ENCODE measurements around the gene FAM107B. TPM values are rescaled to one million over a fixed set of nuclear protein-coding genes. Genes with fewer than 3 reads are reported as not detected.
A peak's percentile ranks its signal among the peaks of the same experiment; 100 is the strongest.

The FAM107B gene
- total RNA-seq, 1 experiment from 2014 or later, result 10.0 TPM

DNA sequence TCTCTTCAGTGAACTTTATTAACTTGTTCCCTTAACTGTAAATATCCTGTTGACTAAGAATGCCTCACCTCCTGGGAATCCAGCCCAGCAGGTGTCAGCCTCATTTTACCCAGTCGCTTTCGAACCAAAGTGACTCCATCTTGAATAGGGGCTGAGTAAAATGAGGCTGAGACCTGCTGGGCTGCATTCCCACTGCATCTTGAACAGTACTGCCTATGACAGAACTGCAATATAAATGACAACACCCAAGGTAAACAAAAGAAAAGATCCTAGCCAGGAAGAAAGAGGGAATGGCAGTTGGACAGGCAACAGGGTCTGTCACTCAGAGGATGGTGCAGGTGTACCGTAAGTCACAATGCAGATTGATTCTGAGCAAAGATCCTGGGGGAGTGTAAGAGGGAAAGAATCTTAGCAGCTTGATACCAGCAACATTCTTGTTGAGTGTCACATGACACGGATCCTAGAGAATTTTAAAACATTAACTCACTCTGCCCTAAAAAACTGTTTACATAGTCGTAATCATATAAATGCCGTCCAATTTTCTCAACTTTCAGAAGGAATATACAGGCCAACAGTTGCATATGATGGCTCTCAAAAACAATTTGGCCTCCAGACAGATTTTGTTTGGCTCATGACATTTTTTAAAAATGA, 4.4 kb upstream of the FAM107B start:
- DNase-seq (ENCODE audit: low spot score), result no peak

DNA sequence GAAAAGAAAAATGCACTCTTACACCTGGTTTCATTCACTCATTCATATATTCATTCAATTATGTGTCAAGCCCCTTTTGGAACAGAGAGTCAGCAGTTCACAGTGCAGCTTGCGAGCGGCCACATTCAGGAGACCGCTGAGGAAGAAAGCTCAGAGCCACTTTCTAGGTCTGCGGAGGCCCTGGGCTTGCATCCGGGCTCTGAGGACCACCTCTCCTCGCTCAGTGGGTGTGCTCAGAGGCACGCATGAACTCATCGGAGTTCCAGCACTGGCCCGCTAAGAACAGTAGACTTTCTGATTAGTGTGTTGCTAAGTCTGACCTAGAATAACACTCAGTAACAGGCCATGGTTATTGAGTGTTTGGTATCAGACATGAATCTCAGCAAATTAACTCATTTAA, 1.8 kb upstream of the FAM107B start:
- no peak for DNase-seq (ENCODE audit: low spot score)

DNA sequence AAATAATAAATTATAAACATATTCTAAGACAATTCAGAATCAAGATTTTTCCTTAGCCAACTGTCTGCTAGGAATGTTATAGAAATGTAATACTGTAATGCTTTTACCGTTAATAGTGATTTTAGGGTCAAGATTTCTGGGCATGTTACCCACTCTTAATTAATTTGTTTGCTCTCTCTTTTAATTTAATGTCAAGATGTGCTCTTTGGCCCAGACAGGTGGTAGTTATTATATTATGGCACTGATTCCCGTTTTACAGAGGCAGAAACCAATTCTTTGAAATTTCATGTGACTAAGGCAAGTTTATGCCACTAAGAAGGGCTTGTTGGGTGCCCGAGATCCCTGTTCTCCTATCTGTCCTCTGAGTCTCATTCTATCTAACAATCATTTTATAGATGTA, 959 bp upstream of the FAM107B start:
- no peak for DNase-seq (ENCODE audit: low spot score)

DNA sequence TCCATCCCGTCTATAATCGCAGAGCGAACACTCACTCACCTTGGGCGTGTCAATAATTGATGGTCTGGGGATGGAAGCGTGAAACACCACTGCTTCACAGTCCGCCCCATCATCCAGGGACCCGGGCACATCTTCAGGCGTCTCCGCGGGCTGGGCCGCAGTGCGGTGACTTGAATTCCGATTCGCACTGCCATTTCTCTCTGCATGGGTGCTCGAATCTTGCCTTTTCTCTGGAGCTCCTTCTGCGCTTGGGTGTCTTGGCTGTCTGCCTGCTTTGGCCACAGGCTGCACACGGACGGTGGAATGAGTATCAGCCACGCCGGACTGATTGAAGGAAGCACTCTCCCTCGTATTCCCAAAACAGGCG, 500 bp downstream of the FAM107B start:
- DNase-seq (ENCODE audit: low spot score), result no peak

DNA sequence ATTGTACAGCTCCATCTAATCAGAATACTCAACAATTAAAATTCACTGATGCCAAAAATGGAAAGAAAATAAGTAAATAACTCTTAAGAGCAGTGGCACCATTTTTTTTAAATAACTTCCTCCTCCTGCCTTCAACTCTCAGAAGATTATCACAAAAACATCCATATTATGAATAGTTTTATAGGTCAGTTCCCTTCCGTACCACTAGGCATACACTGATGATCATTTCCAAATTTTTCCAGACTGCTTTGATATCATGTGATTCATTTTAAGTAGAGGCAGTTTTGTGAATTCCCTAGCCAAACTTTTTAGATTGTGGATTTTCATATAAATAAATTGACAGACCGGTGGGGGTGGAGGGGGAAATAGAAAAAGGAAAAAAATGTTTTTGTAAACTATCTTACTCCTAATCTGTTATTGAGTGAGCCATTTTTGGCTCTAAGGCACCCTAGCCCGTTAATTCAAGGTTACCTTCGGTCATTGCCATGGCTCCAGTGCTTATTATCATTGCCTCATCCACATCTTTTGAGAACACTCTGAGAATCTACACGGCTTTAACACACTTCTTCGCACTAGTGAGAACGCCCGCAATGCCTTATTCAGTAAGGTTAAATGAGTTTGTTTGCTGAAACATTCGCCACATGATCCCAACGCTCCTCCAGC, 1.0 kb downstream of the FAM107B start:
- no peak for DNase-seq (ENCODE audit: low spot score)

DNA sequence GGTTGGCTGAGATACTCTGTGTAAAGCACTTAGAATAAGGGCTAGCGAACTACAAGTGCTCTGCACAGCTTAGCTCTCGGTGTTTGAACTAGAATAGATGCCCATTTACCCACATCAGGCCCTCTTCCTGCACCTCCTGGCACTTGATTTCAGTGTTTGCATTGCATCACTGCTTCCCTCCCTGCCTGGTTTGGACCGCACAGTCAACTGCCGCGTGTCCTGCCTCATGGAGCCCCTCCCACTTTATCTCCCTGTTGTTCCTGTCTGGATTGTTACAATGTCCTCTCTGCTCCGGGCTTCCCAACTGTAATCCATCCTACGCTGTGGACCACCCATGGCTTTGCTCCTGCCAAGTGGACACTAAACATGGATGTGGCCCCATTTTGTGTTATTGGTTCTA, 2.3 kb downstream of the FAM107B start:
- DNase-seq (ENCODE audit: low spot score), result no peak

DNA sequence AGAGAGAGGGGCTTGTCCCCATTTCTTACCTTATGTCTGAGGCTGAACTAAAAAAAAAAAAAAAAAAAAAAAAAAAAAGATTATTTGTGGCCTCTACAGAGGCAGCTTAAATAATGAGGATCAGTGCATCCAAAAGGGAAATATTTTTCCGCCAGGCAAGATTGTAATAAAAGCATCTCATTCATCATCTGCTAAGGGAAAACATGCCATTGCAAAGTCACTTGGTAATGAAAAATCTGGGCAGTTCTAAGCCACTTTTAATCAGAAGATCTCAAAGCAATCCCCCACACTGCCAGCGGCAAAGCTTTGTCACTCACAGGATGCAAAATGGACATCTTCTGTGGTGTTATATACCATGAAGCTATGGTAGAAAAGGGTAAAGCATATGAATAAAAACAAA, 3.8 kb downstream of the FAM107B start:
- DNase-seq (ENCODE audit: low spot score), result no peak

DNA sequence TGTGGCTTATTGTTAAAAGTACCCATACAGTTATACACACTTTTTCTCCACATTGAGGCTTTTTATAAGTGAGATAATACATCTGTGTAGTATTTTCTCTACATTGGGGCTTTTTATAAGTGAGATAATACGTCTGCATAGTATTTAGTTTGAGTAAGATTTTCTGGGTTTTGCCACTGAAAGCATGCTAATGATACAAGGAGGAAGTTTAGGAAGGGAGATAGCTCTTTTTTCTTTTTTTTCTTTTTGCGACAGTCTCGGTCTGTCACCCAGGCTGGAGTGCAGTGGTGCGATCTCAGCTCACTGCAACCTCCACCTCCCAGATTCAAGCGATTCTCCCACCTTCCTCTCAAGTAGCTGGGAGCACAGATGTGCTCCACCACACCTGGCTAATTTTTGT, 13.3 kb downstream of the FAM107B start:
- DNase-seq (ENCODE audit: low spot score), result no peak

DNA sequence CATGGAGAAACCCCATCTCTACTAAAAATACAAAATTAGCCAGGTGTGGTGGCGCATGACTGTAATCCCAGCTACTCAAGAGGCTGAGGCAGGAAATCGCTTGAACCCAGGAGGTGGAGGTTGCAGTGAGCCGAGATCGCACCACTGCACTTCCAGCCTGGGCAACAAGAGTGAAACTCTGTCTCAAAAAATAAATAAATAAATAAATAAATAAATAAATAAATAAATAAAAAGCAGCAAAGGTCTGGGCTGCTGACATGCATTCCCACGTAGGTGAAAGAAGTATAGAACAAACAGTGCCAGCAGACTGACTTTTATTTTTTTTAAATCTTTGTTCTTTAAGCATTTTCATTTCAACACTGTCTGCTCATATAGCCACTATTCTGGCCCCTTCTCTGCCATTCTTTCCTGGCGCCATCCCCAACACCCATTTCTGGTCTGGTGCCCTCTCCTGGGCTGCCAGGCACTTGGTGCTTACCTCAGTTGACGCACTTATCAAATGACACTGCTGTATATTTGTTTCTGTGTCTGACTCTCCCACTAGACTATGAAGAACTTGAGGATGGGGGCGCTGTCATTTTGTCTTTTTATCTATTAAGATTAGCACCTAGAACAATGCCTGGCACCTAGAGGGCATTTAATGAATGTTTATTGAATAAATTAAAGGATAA, 15.6 kb downstream of the FAM107B start:
- DNase-seq (ENCODE audit: low spot score), result peak; percentile 9

DNA sequence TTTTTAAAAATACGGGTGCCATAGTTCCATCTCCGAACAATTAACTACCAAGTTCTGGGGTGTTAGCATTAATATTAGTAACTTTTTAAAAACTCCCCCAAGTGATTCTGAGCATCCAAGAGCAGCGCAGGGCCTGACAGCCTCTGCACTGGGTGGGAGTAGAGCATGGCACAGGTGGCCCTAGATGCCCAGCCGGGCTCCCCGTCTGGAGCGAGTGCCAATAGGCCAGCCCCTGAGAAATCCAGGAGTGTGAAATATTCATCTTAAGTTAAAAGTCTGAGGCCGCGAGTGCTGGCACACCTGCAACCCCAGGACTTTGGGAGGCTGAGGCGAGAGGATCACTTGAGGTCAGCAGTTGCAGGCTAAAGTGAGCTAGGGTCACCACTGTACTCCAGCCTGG, 16.2 kb downstream of the FAM107B start:
- DNase-seq (ENCODE audit: low spot score), result no peak

DNA sequence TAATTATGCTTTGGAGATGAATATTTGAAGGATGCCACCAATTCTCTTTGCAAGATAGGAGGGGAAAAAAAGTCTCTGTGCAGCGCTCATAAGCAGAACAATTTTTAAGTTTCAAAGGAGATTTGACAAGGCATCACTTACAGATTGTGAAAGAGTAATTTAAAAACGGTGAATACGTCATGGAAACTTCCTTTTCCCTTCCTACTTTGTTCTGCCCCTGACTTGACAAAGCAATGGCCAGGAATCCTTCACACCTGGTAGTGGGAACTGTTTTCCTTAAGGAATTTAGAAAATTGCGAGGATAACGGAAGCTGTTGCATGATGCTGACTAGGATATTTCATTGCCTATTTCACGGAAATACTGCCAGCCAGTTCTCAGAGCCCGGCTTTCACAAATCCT, 16.7 kb downstream of the FAM107B start:
- no peak for DNase-seq (ENCODE audit: low spot score)

DNA sequence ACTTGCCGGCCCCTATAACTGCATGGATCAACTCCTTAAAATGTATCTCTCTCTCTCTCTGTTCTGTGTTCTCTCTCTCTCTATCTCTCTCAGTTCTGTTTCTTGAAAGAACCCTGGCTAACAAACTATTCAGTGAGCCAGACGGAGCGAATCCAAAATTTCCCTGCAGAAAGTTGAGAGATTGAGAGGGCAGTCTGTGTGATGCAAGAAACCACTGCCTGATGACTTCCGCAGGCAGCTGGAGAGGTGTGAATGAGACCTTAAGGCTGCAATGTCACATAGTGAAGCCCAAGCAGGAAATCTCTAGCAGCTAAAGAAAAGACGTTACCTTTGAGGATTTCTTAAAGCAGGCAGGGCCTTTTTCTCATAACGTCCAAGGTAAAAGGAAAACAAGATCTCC, 17.3 kb downstream of the FAM107B start:
- no peak for DNase-seq (ENCODE audit: low spot score)

DNA sequence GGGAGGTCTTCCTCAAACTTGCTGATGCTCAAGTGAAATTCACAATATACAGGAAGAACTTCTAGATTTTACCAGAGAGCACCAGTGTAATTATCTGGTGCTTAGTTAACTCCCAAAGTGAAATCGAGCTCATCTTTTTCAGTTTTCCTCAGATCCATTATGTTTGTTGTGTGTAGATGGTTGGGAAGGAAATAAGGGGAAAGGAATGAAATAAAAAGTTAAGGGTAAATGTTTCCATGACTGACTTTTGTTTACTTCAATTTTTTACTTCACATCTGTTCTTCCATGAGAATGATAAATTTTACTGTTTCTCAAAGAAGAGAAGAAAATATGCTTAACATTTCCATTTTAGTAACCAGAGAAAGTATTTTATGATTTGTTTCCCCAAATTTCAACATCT, 21.3 kb downstream of the FAM107B start:
- DNase-seq (ENCODE audit: low spot score), result no peak

DNA sequence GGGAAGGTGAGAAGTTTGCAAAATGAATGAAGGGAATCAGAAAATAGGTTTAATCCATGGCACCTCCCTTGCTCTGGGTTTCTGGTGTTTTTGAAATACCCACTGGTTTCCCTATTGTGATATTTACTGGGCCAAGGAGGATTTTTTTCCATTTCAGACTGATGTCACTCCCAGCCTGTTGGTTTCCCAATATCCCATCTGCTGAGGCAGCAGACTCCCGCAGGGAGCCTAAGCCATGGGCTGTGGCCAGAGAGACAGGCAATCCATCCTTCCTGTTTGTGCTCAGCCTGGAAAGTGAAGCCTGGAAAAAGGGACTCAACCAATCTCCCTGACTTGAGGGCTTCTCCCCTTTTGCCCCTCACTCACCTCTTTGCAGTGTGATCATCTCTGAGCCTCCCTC, 22.8 kb downstream of the FAM107B start:
- peak; percentile 3 for DNase-seq (ENCODE audit: low spot score)

DNA sequence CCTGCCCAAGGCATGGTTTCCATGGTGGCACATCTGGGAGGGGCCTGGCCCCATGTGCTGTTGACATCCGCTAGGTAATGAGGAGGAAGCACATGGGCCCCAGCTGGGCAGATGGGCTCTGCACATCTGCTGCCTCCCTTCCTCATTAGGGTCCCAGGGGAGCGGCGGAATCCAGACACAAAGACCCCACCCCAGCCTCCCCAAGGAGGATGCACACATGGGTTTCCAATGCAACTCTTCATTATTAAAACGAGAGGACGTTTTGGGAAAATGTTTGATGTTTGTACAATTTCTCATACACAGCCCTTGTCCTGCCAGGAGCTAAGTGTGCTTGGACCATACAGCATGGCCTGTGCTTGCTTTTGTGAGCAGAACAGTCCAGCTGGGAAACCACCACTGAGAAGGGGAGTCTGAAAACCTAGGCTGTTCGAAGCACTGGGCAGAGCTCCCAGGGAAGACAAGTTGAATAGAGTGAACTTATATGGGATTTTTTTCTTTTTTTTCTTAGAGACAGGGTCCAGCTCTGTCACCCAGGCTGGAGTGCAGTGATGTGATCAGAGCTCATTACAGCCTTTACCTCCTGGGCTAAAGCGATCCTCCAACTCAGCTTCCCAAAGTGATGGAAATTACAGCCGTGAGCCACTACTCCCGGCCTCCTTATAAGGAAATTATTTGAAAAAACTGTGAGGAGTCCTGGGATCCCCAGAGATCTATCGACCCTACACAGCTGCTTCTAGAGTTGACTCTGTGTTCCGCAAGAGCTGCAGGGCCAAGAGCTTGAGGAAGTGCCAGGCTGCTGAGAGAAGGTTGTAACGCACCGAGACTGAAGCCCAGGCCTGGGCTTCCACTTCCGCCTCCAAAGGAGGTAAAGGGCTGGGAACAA, 23.4 kb downstream of the FAM107B start:
- no peak for DNase-seq (ENCODE audit: low spot score)

DNA sequence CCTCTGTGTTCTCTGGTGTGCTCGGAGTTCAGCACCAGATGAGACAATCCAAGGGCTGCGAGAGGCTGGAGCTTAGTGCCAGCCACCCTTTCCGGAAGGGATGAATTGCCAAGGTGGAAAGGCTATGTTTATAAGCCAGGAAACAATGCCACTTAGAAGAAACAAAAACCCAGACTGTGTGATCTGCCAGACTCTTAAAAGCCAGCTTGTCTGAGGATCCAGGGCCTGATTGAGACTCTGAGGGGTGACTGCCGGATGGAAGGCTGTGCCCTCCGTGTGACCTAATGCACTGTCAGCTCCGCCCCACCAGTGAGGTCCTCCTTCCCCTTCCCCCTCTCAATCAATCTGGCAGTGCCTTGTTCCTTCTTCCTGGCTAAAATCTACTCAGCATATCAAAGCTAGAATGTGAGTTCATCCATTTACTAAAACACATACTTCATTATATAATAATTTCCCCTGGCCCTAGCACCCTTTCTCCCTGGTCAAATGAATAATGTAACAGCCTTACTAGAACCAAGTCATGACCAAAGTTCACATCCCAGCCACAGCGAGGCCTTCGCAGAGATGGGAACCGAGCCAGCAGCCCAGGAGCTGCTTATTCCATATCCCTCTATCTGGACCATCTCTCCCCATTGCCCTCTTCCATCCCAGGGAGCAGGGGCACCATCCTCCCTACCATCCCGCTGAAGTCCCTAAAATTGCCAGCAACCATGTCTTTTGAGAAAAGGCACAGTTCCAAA, 25.5 kb downstream of the FAM107B start:
- DNase-seq (ENCODE audit: low spot score), result no peak

DNA sequence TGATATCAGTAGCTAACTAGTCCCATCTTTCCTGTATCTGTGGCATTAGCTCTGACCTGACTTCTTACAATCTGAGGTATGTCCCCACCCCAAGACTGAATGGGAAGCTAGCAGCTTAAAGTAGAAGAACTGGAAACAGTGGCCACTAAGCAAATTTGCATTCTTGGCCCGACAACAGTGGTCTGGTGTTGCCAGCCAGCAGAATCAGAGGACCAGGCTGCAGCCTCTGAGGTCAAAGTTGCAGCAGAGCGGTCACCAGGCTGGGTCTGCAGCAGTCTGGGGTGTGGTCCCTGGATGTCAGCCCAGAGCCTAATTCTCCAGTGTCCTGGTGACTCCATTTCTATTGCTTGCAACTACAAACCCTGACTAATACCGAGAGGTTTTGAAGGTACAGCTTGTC, 26.3 kb downstream of the FAM107B start:
- no peak for DNase-seq (ENCODE audit: low spot score)

DNA sequence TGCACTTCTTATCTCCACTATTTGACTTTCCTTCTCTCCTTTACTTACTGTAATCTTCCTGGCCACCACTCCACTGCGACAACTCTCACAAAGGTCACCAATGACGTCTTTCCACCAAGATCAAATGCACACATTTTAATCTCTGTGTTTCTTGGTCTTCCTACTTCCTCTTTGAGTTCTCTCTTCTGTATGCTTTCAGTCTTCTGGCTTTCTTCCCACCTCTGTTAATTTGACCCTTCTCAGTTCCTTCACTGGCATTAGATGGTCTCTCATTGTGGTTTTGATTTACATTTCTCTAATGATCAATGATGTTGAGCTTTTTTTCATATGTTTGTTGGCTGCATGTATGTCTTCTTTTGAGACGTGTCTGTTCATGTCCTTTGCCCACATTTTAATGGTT, 31.9 kb downstream of the FAM107B start:
- no peak for DNase-seq (ENCODE audit: low spot score)

DNA sequence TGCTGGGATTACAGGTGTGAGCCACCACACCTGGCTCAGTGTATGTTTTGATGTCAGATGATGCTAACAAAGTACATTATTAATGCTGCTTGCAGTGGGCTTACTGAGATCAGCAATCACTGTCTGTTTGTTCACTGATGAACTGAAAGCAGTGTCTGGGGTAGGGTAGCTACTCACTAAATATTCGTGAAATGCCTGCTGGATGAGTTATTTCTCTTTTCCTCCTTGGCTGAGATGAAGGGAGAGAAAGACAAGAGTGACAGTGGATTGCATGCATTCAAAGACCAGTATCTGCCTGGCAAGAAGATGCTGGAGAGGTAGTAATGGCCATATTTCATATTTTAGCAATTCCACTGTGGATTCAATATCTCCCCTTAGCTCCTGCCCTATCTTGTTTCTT, 32.3 kb downstream of the FAM107B start:
- no peak for DNase-seq (ENCODE audit: low spot score)

DNA sequence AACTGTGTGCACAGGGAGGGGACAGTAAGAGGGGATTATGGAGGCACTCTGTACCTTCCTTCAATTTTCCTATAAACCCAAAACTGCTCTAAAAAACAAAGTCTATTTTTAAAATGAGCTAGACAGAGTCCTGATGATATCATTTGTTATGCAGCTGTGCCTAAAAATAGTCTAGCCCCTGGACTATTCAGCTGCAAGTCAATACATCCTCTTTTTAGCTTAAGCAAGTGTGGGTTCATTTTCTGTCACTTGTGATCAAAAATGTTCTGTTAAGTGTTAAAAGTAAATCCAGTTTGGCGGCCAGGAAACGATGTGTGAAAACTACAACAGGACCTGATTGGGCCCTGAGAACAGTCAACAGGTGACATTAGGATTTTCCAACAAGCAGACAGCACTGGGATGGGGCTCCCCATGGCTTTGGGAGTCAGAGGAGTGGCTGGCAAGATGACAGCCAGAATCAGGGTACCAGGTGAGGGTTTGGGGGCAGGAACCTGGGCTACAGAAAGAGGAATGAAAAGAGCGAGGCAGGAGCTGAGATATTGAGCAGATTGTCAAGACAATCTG, 33.9 kb downstream of the FAM107B start:
- no peak for DNase-seq (ENCODE audit: low spot score)

DNA sequence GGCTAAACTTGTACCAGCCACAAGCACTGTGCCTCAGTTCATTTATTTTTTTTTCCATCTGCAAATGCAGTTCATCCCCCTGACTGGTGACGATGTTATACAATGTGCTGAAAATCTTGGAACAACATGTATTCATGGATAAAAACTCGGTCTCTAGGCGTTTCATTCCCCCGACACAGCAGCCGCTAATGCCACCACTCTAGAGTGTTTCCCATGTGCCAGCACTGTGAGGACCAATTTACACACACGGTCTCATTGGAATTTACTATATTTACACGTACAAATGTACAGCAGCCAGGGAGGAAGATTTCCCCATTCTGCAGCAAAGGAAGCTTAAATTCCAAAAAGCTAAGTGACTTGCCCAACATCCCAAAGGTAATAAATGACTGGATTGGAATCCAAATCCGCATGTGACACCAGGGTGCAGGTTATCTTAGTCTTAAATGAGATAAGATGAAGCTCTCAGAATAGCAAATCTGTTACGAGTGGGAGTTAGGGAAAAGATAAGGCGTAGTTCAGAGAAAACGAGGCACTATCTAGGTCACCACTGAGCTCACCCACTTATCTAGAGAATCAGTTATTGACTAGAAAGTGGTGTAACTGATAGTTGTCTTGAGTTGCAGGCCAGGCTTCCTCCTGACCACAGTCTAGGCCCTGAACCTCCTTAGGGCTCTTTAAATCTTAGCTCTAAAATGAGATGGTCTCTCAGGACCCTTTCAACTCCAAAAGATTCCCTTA, 36.7 kb downstream of the FAM107B start:
- DNase-seq (ENCODE audit: low spot score), result no peak

All from H4 (cell line).